HG03025 (cell line): ENCODE measurements around the gene GJC1.

ENCODE experiments used
- ATAC-seq: cut with Tn5 transposase; IDR thresholded peaks from one replicate; pipeline ENCODE4 v1.9.1; 2021; ENCODE audit warnings: mild to moderate bottlenecking, moderate library complexity; ENCODE audit not compliant: unreplicated experiment, low FRiP score

GJC1 gene

GRCh38 chr17:44829523-44830358 is at the start of gene GJC1:
Gene GJC1, minus strand, starts transcription at chr17:44830287. Its CDS starts 24,470 bp downstream, at chr17:44805817.
- ATAC-seq: no peak

- ATAC-seq: no peak
Measured at GRCh38 chr17:44879376-44879775, 49.3 kb upstream of the GJC1 start.

GRCh38 chr17:44878627-44879221 is 48.6 kb upstream of the GJC1 start:
- ATAC-seq: no peak

- no peak for ATAC-seq
Measured at GRCh38 chr17:44877121-44877520, 47.0 kb upstream of the GJC1 start.

GRCh38 chr17:44875761-44876160 is 45.7 kb upstream of the GJC1 start:
- no peak for ATAC-seq

GRCh38 chr17:44872131-44872768 is 42.2 kb upstream of the GJC1 start:
- ATAC-seq: no peak

GRCh38 chr17:44871556-44871955 is 41.5 kb upstream of the GJC1 start:
- no peak for ATAC-seq

- ATAC-seq: no peak
Measured at GRCh38 chr17:44867841-44868240, 37.8 kb upstream of the GJC1 start.

GRCh38 chr17:44865931-44866330 is 35.8 kb upstream of the GJC1 start:
- ATAC-seq: no peak

GRCh38 chr17:44865231-44865660 is 35.2 kb upstream of the GJC1 start:
- ATAC-seq: no peak

GRCh38 chr17:44864831-44865230 is 34.7 kb upstream of the GJC1 start:
- no peak for ATAC-seq

- ATAC-seq: no peak
Measured at GRCh38 chr17:44863061-44863918, 33.2 kb upstream of the GJC1 start.

GRCh38 chr17:44862278-44862914 is 32.3 kb upstream of the GJC1 start:
- no peak for ATAC-seq

- ATAC-seq: no peak
Measured at GRCh38 chr17:44859701-44860100, 29.6 kb upstream of the GJC1 start.

GRCh38 chr17:44854192-44854591 is 24.1 kb upstream of the GJC1 start:
- ATAC-seq: no peak

GRCh38 chr17:44850612-44851011 is 20.5 kb upstream of the GJC1 start:
- no peak for ATAC-seq

GRCh38 chr17:44850025-44850424 is 19.9 kb upstream of the GJC1 start:
- no peak for ATAC-seq

GRCh38 chr17:44848961-44849489 is 18.9 kb upstream of the GJC1 start:
- ATAC-seq: no peak

- no peak for ATAC-seq
Measured at GRCh38 chr17:44848257-44848795, 18.2 kb upstream of the GJC1 start.

- ATAC-seq: no peak
Measured at GRCh38 chr17:44847586-44847985, 17.5 kb upstream of the GJC1 start, which contains the start of gene HIGD1B. Gene HIGD1B, plus strand, starts transcription at chr17:44847883. Its CDS starts 270 bp downstream, at chr17:44848153.
